ENCODE results near the gene EPC2.
A peak's percentile ranks its signal among the peaks of the same experiment; 100 is the strongest.

The EPC2 gene

GRCh38 chr2:148642112-148642744 lies 2.3 kb upstream of the EPC2 start:
- H3K9me3 ChIP-seq (ENCODE audit: severe bottlenecking): no peaks in the 10 kb centered on the region
- no peak for DNase-seq
- TF ChIP-seq, protein P1, sequence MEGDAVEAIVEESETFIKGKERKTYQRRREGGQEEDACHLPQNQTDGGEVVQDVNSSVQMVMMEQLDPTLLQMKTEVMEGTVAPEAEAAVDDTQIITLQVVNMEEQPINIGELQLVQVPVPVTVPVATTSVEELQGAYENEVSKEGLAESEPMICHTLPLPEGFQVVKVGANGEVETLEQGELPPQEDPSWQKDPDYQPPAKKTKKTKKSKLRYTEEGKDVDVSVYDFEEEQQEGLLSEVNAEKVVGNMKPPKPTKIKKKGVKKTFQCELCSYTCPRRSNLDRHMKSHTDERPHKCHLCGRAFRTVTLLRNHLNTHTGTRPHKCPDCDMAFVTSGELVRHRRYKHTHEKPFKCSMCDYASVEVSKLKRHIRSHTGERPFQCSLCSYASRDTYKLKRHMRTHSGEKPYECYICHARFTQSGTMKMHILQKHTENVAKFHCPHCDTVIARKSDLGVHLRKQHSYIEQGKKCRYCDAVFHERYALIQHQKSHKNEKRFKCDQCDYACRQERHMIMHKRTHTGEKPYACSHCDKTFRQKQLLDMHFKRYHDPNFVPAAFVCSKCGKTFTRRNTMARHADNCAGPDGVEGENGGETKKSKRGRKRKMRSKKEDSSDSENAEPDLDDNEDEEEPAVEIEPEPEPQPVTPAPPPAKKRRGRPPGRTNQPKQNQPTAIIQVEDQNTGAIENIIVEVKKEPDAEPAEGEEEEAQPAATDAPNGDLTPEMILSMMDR (IDR thresholded peaks at IDR 0.05; ENCODE audit: low read depth, low read length): no peak
- no peak overlapping the region for H3K4me3 ChIP-seq (ENCODE audit: low read depth, low read length)
- 0 out of 2 replicates have a peak, but pooled peaks cover 3% of the 10 kb centered on the region for H3K36me3 ChIP-seq
- H3K27ac ChIP-seq: no peak overlapping the region
- H3K27me3 ChIP-seq (ENCODE audit: insufficient read depth, low read depth, severe bottlenecking): no peaks in the 10 kb centered on the region

GRCh38 chr2:148642891-148643416 lies 1.6 kb upstream of the EPC2 start:
- DNase-seq: no peak

DNA sequence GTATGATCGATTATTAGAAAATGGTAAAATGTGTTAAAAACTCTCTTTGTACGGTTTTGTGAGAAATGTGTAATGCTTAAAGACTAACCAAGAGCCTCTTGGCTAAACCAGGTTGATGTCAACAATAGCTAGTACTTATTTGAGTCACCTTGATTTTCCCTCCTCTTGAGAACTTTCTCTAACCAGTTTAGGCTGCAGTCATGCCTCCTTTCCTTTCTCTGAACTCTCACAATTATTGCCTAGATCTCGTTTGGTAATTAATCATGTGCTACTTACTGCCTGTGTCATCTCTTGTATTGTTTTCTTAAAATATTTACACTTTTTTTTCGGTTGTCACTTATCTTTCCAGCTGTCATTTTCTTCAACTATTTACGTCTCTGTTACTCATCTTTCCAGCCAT lies 1.1 kb upstream of the EPC2 start:
- TF ChIP-seq, protein P1 (IDR thresholded peaks at IDR 0.05; ENCODE audit: low read depth, low read length): no peak
- DNase-seq: no peak
- peak overlapping the region; percentile 89 for H3K4me3 ChIP-seq (ENCODE audit: low read depth, low read length)
- H3K27ac ChIP-seq: no peak overlapping the region
- H3K27me3 ChIP-seq (ENCODE audit: insufficient read depth, low read depth, severe bottlenecking): no peaks in the 10 kb centered on the region
- H3K36me3 ChIP-seq: 0 out of 2 replicates have a peak, but pooled peaks cover 3% of the 10 kb centered on the region
- H3K9me3 ChIP-seq (ENCODE audit: severe bottlenecking): no peaks in the 10 kb centered on the region

More at GRCh38 chr2:148642891-148643416, 1.6 kb upstream of the EPC2 start:
- Histone ChIP-seq H3K4me3 (ENCODE audit: low read depth, low read length) (no peak overlapping the region), H3K9me3 (ENCODE audit: severe bottlenecking) (no peaks in the 10 kb centered on the region), H3K27ac (no peak overlapping the region), H3K27me3 (ENCODE audit: insufficient read depth, low read depth, severe bottlenecking) (no peaks in the 10 kb centered on the region), H3K36me3 (0 out of 2 replicates have a peak, but pooled peaks cover 3% of the 10 kb centered on the region)
- TF ChIP-seq, protein P1 (IDR thresholded peaks at IDR 0.05; ENCODE audit: low read depth, low read length): no peak

DNA sequence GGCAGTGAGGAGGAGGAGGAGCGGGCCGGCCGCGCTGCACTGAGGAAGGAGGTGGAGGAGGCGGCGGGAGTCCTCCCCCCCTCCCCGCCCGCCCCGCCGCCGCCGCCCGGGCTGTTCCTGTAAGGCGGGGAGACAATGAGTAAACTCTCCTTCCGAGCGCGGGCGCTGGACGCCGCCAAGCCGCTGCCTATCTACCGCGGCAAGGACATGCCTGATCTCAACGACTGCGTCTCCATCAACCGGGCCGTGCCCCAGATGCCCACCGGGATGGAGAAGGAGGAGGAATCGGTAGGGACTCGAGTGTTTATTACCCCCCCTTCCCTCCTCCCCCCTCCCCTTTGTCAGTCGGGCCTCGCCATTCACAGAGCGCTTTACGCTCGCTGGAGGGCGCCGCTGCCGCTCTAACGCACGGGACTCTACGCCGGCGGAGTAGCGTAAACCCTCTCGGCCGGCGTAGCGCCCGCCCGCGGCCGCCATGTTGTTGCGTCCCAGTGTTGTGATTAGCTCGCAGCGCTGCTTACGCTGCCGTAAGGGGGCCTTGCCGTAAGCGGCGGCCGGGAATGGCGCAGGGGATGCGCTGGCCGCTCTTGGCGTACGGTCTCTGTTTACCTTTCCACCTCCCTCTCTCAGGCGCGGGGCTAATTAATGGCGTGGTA lies 460 bp downstream of the EPC2 start:
- Histone ChIP-seq H3K27ac (peak overlapping the region; percentile 98), H3K27me3 (ENCODE audit: insufficient read depth, low read depth, severe bottlenecking) (no peaks in the 10 kb centered on the region), H3K4me3 (ENCODE audit: low read depth, low read length) (peak overlapping the region; percentile 89), H3K36me3 (0 out of 2 replicates have a peak, but pooled peaks cover 3% of the 10 kb centered on the region), H3K9me3 (ENCODE audit: severe bottlenecking) (no peaks in the 10 kb centered on the region)
- peak; percentile 86 for DNase-seq
- TF ChIP-seq, protein P1 (IDR thresholded peaks at IDR 0.05; ENCODE audit: low read depth, low read length): 0 out of 2 replicates have a peak, but pooled peaks have one; percentile 20

DNA sequence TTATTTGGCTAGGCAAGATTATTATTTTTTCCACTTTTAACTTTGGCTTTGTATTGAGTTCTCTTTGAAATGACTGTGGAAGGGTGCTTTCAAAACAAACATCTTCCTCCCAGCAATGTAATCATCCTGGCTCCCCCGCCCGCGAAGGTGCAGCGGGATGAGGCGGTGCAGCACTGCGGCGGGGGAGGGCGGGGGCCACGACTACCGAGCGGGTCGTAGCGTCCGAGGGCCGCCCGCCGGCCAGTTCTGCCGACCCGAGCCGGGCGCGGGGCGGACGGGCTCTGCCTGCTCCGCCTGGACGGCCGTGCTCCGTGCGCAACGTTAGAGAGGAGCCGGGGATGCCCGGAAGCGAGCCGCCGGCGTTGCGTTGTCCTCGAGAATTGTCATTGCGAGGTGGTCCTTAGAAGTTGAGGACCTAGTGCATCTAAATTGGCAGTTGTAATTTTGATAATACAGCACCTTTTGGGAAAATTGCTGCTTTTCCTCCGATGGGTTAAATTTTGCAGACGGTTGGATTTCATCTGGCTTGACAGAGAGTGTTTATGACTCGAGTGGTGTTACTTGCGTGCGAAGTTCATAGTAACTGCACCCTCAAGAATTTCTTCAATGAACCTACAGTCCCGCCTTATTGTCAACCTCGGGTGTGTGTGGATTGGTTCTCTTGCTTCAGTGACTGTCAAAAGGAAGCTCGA lies 1.1 kb downstream of the EPC2 start:
- peak; percentile 36 for DNase-seq
- 0 out of 2 replicates have a peak, but pooled peaks cover 3% of the 10 kb centered on the region for H3K36me3 ChIP-seq
- H3K27ac ChIP-seq: peak overlapping the region; percentile 53
- no peaks in the 10 kb centered on the region for H3K27me3 ChIP-seq (ENCODE audit: insufficient read depth, low read depth, severe bottlenecking)
- TF ChIP-seq, protein P1 (IDR thresholded peaks at IDR 0.05; ENCODE audit: low read depth, low read length): no peak
- no peaks in the 10 kb centered on the region for H3K9me3 ChIP-seq (ENCODE audit: severe bottlenecking)
- peak overlapping the region; percentile 89 for H3K4me3 ChIP-seq (ENCODE audit: low read depth, low read length)

Data from WERI-Rb-1 (cell line).